Testis (tissue), 2 donors: ENCODE results near the gene JADE3.

ENCODE experiments used
- CTCF ChIP-seq, 3 experiments: fragments of 450-650 bp in 2 of 3; fragments of 200-600 bp in 1 of 3; sonication (generic) in 1 of 3; IDR thresholded peaks; one replicate each; pipeline ENCODE4 v1.5.1; 2016 to 2019; ENCODE audit warnings: antibody characterized with exemption in 3 of 3, mild to moderate bottlenecking in 2 of 3, moderate library complexity in 1 of 3
- POLR2A ChIP-seq: fragments of 450-650 bp; IDR thresholded peaks from one replicate; pipeline ENCODE4 v1.6.1; 2017; ENCODE audit warnings: antibody characterized with exemption, mild to moderate bottlenecking, moderate library complexity

- no peak for TF ChIP-seq CTCF (IDR thresholded peaks at IDR 0.05)
- no peak for TF ChIP-seq POLR2A
Observed at GRCh38 chrX:47068720-47069119, 156.5 kb downstream of the JADE3 start.
